Liver (tissue), 10 donors: ENCODE data around the gene CKMT1A. TPM values are rescaled to one million over a fixed set of nuclear protein-coding genes. Genes with fewer than 3 reads are reported as not detected.

ENCODE experiments used
- DNase-seq: peaks from one replicate; pipeline ENCODE4 v3.0.0-alpha.2; 2017; ENCODE audit warnings: low spot score
- H3K27ac ChIP-seq, 2 donors: one replicate each; pipeline ENCODE4 v1.7.0; 2013; ENCODE audit warnings: inconsistent platforms in 2 of 2, low read length in 2 of 2, control low read depth in 1 of 2, low read depth in 1 of 2, mild to moderate bottlenecking in 1 of 2
- H3K27me3 ChIP-seq, 4 donors: one replicate each; pipeline versions ENCODE4 v1.6.1 to v1.7.0; 2013; ENCODE audit warnings: low read length in 3 of 4, inconsistent platforms in 1 of 4, mild to moderate bottlenecking in 1 of 4, moderate library complexity in 1 of 4; ENCODE audit not compliant: control insufficient read depth in 4 of 4, insufficient read depth in 4 of 4
- H3K36me3 ChIP-seq, 4 donors: one replicate each; pipeline versions ENCODE4 v1.6.1 to v1.7.0; 2013; ENCODE audit warnings: low read length in 3 of 4, mild to moderate bottlenecking in 3 of 4, low read depth in 1 of 4, moderate library complexity in 1 of 4; ENCODE audit not compliant: control insufficient read depth in 4 of 4, insufficient read depth in 3 of 4
- H3K4me1 ChIP-seq, 4 donors: one replicate each; pipeline versions ENCODE4 v1.6.1 to v1.7.0; 2013; ENCODE audit warnings: low read length in 3 of 4, mild to moderate bottlenecking in 3 of 4, moderate library complexity in 1 of 4; ENCODE audit not compliant: control insufficient read depth in 4 of 4, insufficient read depth in 4 of 4
- H3K4me3 ChIP-seq, 3 donors: one replicate each; pipeline versions ENCODE4 v1.6.1 to v1.7.0; 2013; ENCODE audit warnings: low read length in 3 of 3, control low read depth in 1 of 3, low read depth in 1 of 3, mild to moderate bottlenecking in 1 of 3
- H3K9ac ChIP-seq, 2 donors: one replicate each; pipeline ENCODE4 v1.7.0; 2013; ENCODE audit warnings: low read length in 2 of 2, mild to moderate bottlenecking in 2 of 2, moderate library complexity in 2 of 2, control low read depth in 1 of 2, low read depth in 1 of 2
- H3K9me3 ChIP-seq, 4 donors: one replicate each; pipeline versions ENCODE4 v1.6.1 to v1.7.0; 2013; ENCODE audit warnings: low read length in 3 of 4; ENCODE audit not compliant: control insufficient read depth in 4 of 4
- NR2F2 ChIP-seq: IDR thresholded peaks from 2 replicates; pipeline ENCODE4 v1.6.1; 2016; ENCODE audit warnings: antibody characterized with exemption
- SP1 ChIP-seq: IDR thresholded peaks from 2 replicates; pipeline ENCODE4 v1.6.1; 2018; ENCODE audit warnings: antibody characterized with exemption, mild to moderate bottlenecking
- WGBS: extraction: QIAGEN DNeasy Blood & Tissue Kit; methylation state at CpG from one replicate; pipeline ENCODE4 v1.1.7; 2013; 5-methylcytosine and 5-hydroxymethylcytosine counted together
- polyA plus RNA-seq, 2 donors: library from polyadenylated mRNA; stranded (reverse) in 1 of 2; unstranded in 1 of 2; fragments of 200-250 nt in 1 of 2; fragments of >200 nt in 1 of 2; fragmentation: Nextera tagmentation in 1 of 2; extraction: Ambion mirVana in 1 of 2; gene quantifications; one replicate each; pipeline versions ENCODE4 v1.2.1 to v1.2.3, GENCODE V29; 2013 to 2015
- small RNA-seq: library from RNA; depleted of rRNA; stranded (forward); fragments of <200 nt; gene quantifications from one replicate; pipeline ENCODE3, GENCODE V24; 2014
- total RNA-seq, 2 donors: library from RNA; depleted of rRNA; stranded (reverse); fragments of >200 nt; gene quantifications; one replicate each; pipeline ENCODE4 v1.2.3, GENCODE V29; 2014
- TF ChIP-seq, protein P1 (sequence below): IDR thresholded peaks from 2 replicates; pipeline ENCODE4 v1.6.1; 2016; ENCODE audit warnings: antibody characterized with exemption, mild to moderate bottlenecking
- TF ChIP-seq, protein P2 (sequence below): IDR thresholded peaks from 2 replicates; pipeline ENCODE4 v1.6.1; 2016; ENCODE audit warnings: antibody characterized with exemption
- donor health status: healthy.
- donor health status: healthy.
- donor health status: healthy.
- donor health status: healthy.
- donor health status: healthy.

The CKMT1A gene
- total and polyA plus RNA-seq, 4 donors: 0.65 TPM; not detected in 3

DNA sequence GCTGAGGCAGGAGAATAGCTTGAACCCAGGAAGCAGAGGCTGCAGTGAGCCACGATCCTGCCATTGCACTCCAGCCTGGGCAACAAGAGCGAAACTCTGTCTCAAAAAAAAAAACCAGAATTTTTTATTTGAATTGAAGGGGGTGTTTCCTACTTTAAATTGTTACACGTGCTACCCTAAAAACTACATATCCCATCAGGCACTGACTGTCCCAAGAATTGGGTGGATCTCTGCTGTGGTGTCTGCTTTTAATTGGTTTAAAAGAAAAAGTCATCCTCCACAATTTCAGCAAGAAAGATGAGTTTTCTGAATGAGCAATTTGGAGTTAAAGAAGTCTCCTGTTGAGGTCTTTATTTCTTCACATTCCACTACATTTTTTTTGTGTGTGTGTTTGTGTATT lies 54.7 kb downstream of the CKMT1A start:
- Histone ChIP-seq H3K27me3 (no peaks in the 10 kb centered on the region), H3K36me3 (peaks cover 0 to 6% (median 4%) of the 10 kb centered on the region in 4 donors), H3K9me3 (no peaks in the 10 kb centered on the region), H3K9ac (no peak overlapping the region), H3K4me3 (peak overlapping the region in 2 of 3 donors; percentile 17 to 24), H3K27ac (peak overlapping the region in 1 of 2 donors; percentile 12), H3K4me1 (peaks cover 16 to 31% (median 27%) of the 10 kb centered on the region in 4 donors)
- no peak for DNase-seq
- 44% methylated on average over 3 of the region's 3 CpGs for WGBS
- no peak for TF ChIP-seq SP1
- TF ChIP-seq, protein P1, sequence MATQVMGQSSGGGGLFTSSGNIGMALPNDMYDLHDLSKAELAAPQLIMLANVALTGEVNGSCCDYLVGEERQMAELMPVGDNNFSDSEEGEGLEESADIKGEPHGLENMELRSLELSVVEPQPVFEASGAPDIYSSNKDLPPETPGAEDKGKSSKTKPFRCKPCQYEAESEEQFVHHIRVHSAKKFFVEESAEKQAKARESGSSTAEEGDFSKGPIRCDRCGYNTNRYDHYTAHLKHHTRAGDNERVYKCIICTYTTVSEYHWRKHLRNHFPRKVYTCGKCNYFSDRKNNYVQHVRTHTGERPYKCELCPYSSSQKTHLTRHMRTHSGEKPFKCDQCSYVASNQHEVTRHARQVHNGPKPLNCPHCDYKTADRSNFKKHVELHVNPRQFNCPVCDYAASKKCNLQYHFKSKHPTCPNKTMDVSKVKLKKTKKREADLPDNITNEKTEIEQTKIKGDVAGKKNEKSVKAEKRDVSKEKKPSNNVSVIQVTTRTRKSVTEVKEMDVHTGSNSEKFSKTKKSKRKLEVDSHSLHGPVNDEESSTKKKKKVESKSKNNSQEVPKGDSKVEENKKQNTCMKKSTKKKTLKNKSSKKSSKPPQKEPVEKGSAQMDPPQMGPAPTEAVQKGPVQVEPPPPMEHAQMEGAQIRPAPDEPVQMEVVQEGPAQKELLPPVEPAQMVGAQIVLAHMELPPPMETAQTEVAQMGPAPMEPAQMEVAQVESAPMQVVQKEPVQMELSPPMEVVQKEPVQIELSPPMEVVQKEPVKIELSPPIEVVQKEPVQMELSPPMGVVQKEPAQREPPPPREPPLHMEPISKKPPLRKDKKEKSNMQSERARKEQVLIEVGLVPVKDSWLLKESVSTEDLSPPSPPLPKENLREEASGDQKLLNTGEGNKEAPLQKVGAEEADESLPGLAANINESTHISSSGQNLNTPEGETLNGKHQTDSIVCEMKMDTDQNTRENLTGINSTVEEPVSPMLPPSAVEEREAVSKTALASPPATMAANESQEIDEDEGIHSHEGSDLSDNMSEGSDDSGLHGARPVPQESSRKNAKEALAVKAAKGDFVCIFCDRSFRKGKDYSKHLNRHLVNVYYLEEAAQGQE: no peak
- TF ChIP-seq, protein P2, sequence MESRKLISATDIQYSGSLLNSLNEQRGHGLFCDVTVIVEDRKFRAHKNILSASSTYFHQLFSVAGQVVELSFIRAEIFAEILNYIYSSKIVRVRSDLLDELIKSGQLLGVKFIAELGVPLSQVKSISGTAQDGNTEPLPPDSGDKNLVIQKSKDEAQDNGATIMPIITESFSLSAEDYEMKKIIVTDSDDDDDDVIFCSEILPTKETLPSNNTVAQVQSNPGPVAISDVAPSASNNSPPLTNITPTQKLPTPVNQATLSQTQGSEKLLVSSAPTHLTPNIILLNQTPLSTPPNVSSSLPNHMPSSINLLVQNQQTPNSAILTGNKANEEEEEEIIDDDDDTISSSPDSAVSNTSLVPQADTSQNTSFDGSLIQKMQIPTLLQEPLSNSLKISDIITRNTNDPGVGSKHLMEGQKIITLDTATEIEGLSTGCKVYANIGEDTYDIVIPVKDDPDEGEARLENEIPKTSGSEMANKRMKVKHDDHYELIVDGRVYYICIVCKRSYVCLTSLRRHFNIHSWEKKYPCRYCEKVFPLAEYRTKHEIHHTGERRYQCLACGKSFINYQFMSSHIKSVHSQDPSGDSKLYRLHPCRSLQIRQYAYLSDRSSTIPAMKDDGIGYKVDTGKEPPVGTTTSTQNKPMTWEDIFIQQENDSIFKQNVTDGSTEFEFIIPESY: no peak
- no peak for TF ChIP-seq NR2F2

Small RNA genes lying within 50 kb of the gene (small RNA-seq; reads per million reads assigned to genes)
- gene PDIA3P2 (not detected), gene RNU6-353P (not detected), gene RNU6-354P (not detected)

Other genes with a start within 250 kb of the CKMT1A start
- 10 to 100 TPM; 11.3 to 12.0 TPM for gene TP53BP1, start 200.7 kb upstream of the CKMT1A start, total RNA-seq
- gene TP53BP1, start 200.7 kb upstream of the CKMT1A start, polyA plus RNA-seq: 1 to 10 TPM; 2.7 to 3.2 TPM
- gene MAP1A, start 176.3 kb upstream of the CKMT1A start, total RNA-seq: under 1 TPM; 0.42 to 0.89 TPM
- gene MAP1A, start 176.3 kb upstream of the CKMT1A start, polyA plus RNA-seq: under 1 TPM; 0.11 to 0.15 TPM
- gene PPIP5K1, start 103.7 kb upstream of the CKMT1A start, total RNA-seq: 10 to 100 TPM; 11.9 to 18.2 TPM
- gene PPIP5K1, start 103.7 kb upstream of the CKMT1A start, polyA plus RNA-seq: 1 to 10 TPM; 2.5 to 5.4 TPM
- gene CKMT1B, start 99.8 kb upstream of the CKMT1A start, total RNA-seq: under 1 TPM in 1 of 2 donors, not detected in 1; 0.37 TPM
- under 1 TPM in 1 of 2 donors, not detected in 1; 0.03 TPM for gene CKMT1B, start 99.8 kb upstream of the CKMT1A start, polyA plus RNA-seq
- gene STRC, start 75.1 kb upstream of the CKMT1A start, total RNA-seq: under 1 TPM in 1 of 2 donors, not detected in 1; 0.25 TPM
- gene STRC, start 75.1 kb upstream of the CKMT1A start, polyA plus RNA-seq: under 1 TPM; 0.02 to 0.29 TPM
- gene CATSPER2, start 45.0 kb upstream of the CKMT1A start, total RNA-seq: 1 to 10 TPM in 1 of 2 donors, under 1 TPM in 1; 0.33 to 3.4 TPM
- under 1 TPM; 0.16 to 0.74 TPM for gene CATSPER2, start 45.0 kb upstream of the CKMT1A start, polyA plus RNA-seq
- gene PDIA3, start 52.6 kb downstream of the CKMT1A start, total RNA-seq: 100 to 1,000 TPM; 109 to 272 TPM
- gene PDIA3, start 52.6 kb downstream of the CKMT1A start, polyA plus RNA-seq: 100 to 1,000 TPM; 159 to 328 TPM
- gene ELL3, start 83.1 kb downstream of the CKMT1A start, total RNA-seq: under 1 TPM; 0.89 to 0.92 TPM
- 1 to 10 TPM in 1 of 2 donors, under 1 TPM in 1; 0.74 to 1.4 TPM for gene ELL3, start 83.1 kb downstream of the CKMT1A start, polyA plus RNA-seq
- gene SERF2, start 98.5 kb downstream of the CKMT1A start, total RNA-seq: 100 to 1,000 TPM; 195 to 480 TPM
- gene SERF2, start 98.5 kb downstream of the CKMT1A start, polyA plus RNA-seq: 1,000 to 10,000 TPM; 1,197 to 1,329 TPM
- not detected for gene SERINC4, start 106.4 kb downstream of the CKMT1A start, total RNA-seq
- under 1 TPM in 1 of 2 donors, not detected in 1; 0.06 TPM for gene SERINC4, start 106.4 kb downstream of the CKMT1A start, polyA plus RNA-seq
- gene HYPK, start 106.7 kb downstream of the CKMT1A start, total RNA-seq: 1 to 10 TPM; 4.8 to 7.9 TPM
- gene HYPK, start 106.7 kb downstream of the CKMT1A start, polyA plus RNA-seq: 10 to 100 TPM in 1 of 2 donors, 1 to 10 TPM in 1; 6.8 to 18.7 TPM
- gene MFAP1, start 130.8 kb downstream of the CKMT1A start, total RNA-seq: 1 to 10 TPM; 8.1 to 8.3 TPM
- gene MFAP1, start 130.8 kb downstream of the CKMT1A start, polyA plus RNA-seq: 1 to 10 TPM; 7.9 to 8.1 TPM
- 10 to 100 TPM in 1 of 2 donors, under 1 TPM in 1; 0.84 to 17.4 TPM for gene WDR76, start 133.1 kb downstream of the CKMT1A start, total RNA-seq
- gene WDR76, start 133.1 kb downstream of the CKMT1A start, polyA plus RNA-seq: under 1 TPM; 0.44 to 0.78 TPM